ENCODE data around the gene VEPH1. TPM values are rescaled to one million over a fixed set of nuclear protein-coding genes. Genes with fewer than 3 reads are reported as not detected.

Gene VEPH1
- total and polyA plus RNA-seq, 12 donors: 0.07 to 0.85 (median 0.56) TPM; not detected in 5

- H3K27ac ChIP-seq: no peak overlapping the region
- 60 to 65% methylated on average over 3 of the region's 3 CpGs for WGBS, 2 donors
- no peak overlapping the region for H3K4me3 ChIP-seq
- TF ChIP-seq CTCF (IDR thresholded peaks at IDR 0.05): no peak
- intact Hi-C loops (cut with DNase I): no loop called here
- H3K9me3 ChIP-seq: no peaks in the 10 kb centered on the region
- DNase-seq: no peak
- H3K36me3 ChIP-seq: no peaks in the 10 kb centered on the region
- peaks cover 0 to 19% (median 0%) of the 10 kb centered on the region in 9 donors for H3K4me1 ChIP-seq
- peak in 5 of 8 donors; percentile 21 to 71 (median 56) for ATAC-seq
- H3K27me3 ChIP-seq: peaks cover 0 to 13% (median 0%) of the 10 kb centered on the region in 7 donors
Measured at GRCh38 chr3:157464321-157464720, 38.9 kb downstream of the VEPH1 start.

- TF ChIP-seq CTCF (IDR thresholded peaks at IDR 0.05): no peak
- Histone ChIP-seq H3K4me1 (peaks cover 0 to 14% (median 0%) of the 10 kb centered on the region in 9 donors), H3K9me3 (no peaks in the 10 kb centered on the region), H3K27me3 (peaks cover 0 to 13% (median 0%) of the 10 kb centered on the region in 7 donors), H3K36me3 (no peaks in the 10 kb centered on the region), H3K4me3 (no peak overlapping the region), H3K27ac (no peak overlapping the region)
- DNase-seq (no peak), ATAC-seq (no peak)
- 85 to 86% methylated on average over 1 of the region's 1 CpG for WGBS, 2 donors
- intact Hi-C loops (cut with DNase I): no loop called here
Measured at GRCh38 chr3:157463816-157464215, 39.4 kb downstream of the VEPH1 start.

GRCh38 chr3:157460253-157460652 is 43.0 kb downstream of the VEPH1 start:
- WGBS, 2 donors: 59 to 66% methylated on average over 2 of the region's 2 CpGs
- H3K27ac ChIP-seq: no peak overlapping the region
- no peak overlapping the region for H3K4me3 ChIP-seq
- H3K27me3 ChIP-seq: peaks cover 0 to 13% (median 0%) of the 10 kb centered on the region in 7 donors
- H3K4me1 ChIP-seq: no peaks in the 10 kb centered on the region
- no peak for TF ChIP-seq CTCF (IDR thresholded peaks at IDR 0.05)
- intact Hi-C loops (cut with DNase I): no loop called here
- no peaks in the 10 kb centered on the region for H3K9me3 ChIP-seq
- DNase-seq (no peak), ATAC-seq (peak in 1 of 8 donors; percentile 28)
- no peaks in the 10 kb centered on the region for H3K36me3 ChIP-seq

GRCh38 chr3:157459706-157460105 is 43.5 kb downstream of the VEPH1 start:
- intact Hi-C loops (cut with DNase I): no loop called here
- no peaks in the 10 kb centered on the region for H3K9me3 ChIP-seq
- H3K36me3 ChIP-seq: no peaks in the 10 kb centered on the region
- no peak for TF ChIP-seq CTCF (IDR thresholded peaks at IDR 0.05)
- no peak for ATAC-seq
- no peak for DNase-seq
- peaks cover 0 to 13% (median 0%) of the 10 kb centered on the region in 7 donors for H3K27me3 ChIP-seq
- 69 to 72% methylated on average over 2 of the region's 2 CpGs for WGBS, 2 donors
- H3K4me1 ChIP-seq: no peaks in the 10 kb centered on the region
- H3K4me3 ChIP-seq: no peak overlapping the region
- H3K27ac ChIP-seq: no peak overlapping the region
